ENCODE results near the gene ATXN1. TPM values are rescaled to one million over a fixed set of nuclear protein-coding genes. Genes with fewer than 3 reads are reported as not detected.

Gene ATXN1
- total and polyA plus RNA-seq, 2 experiments from 2014 or later: 4.8 to 9.1 TPM

GRCh38 chr6:16398587-16398986, 362.7 kb downstream of the ATXN1 start:
- H3K27me3 Mint-ChIP-seq (ENCODE audit: insufficient read depth, low read depth, poor library complexity): no peaks in the 10 kb centered on the region
- H3K9me3 Mint-ChIP-seq: no peaks in the 10 kb centered on the region
- Histone ChIP-seq H3K36me3 (ENCODE audit: insufficient read depth) (no peaks in the 10 kb centered on the region), H3K4me1 (ENCODE audit: insufficient read depth) (peaks cover 6% of the 10 kb centered on the region; the same call in 1 of the 2 replicates), H3F3A (replicated peaks; ENCODE audit: low read depth) (no peaks in the 10 kb centered on the region), H3K4me3 (no peak overlapping the region), H3K27ac (ENCODE audit: low read depth) (no peak overlapping the region), H3K27me3 (ENCODE audit: insufficient read depth) (no peaks in the 10 kb centered on the region), H3K4me2 (no peak overlapping the region), H3K9me2 (ENCODE audit: insufficient read depth) (peaks cover 5% of the 10 kb centered on the region; the same call in 1 of the 2 replicates), H4K20me1 (replicated peaks; ENCODE audit: insufficient read depth) (no peaks in the 10 kb centered on the region), H2AFZ (no peak overlapping the region), H3K79me2 (replicated peaks; ENCODE audit: insufficient read depth) (no peaks in the 10 kb centered on the region)
- no peak overlapping the region for H3K27ac Mint-ChIP-seq
- H3K36me3 Mint-ChIP-seq (ENCODE audit: low read depth): no peaks in the 10 kb centered on the region; the same call in 2 of the 3 replicates
- H3K4me3 Mint-ChIP-seq: no peak overlapping the region
- H3K4me1 Mint-ChIP-seq: peaks cover 2% of the 10 kb centered on the region; the same call in 1 of the 3 replicates
- TF ChIP-seq ETS1 (IDR thresholded peaks at IDR 0.05): no peak
- TF ChIP-seq REST (IDR thresholded peaks at IDR 0.05; ENCODE audit: unreplicated experiment): no peak
- TF ChIP-seq NANOG (IDR thresholded peaks at IDR 0.05; ENCODE audit: borderline replicate concordance): no peak
- TF ChIP-seq ZNF114 (CRISPR knock-in tag; IDR thresholded peaks at IDR 0.05): no peak
- TF ChIP-seq ZNF462 (CRISPR knock-in tag; IDR thresholded peaks at IDR 0.05): no peak
- TF ChIP-seq STAT1 (IDR thresholded peaks at IDR 0.05; ENCODE audit: unreplicated experiment): no peak
- no peak for TF ChIP-seq ZNF331 (CRISPR knock-in tag; IDR thresholded peaks at IDR 0.05; ENCODE audit: low read depth)
- TF ChIP-seq JUNB (IDR thresholded peaks at IDR 0.05; ENCODE audit: unreplicated experiment): no peak
- no peak for TF ChIP-seq CTCF (conservative IDR thresholded peaks at IDR 0.05; ENCODE audit: low read depth in 2 of 2)
- no peak for TF ChIP-seq CREB1 (CRISPR knock-in tag; IDR thresholded peaks at IDR 0.05; ENCODE audit: low read depth)
- no peak for TF ChIP-seq EZH2 (IDR thresholded peaks at IDR 0.05; ENCODE audit: low read depth, unreplicated experiment)
- no peak for TF ChIP-seq POLR2AphosphoS5 (IDR thresholded peaks at IDR 0.05; ENCODE audit: low read depth)
- TF ChIP-seq EZH2phosphoT487 (IDR thresholded peaks at IDR 0.05; ENCODE audit: unreplicated experiment): no peak
- DNase-seq (ENCODE audit: low spot score): no peak
- ATAC-seq: no peak

Data from GM23338 (cell line).